IPS-11a (cell line): Measurements from ENCODE around the gene GLB1L3.
"Not testable (repeated sequence)": the region's sequence is repeated elsewhere in the genome, so short reads cannot be mapped to it uniquely, and the experiment has no call there.

Experiments
- H3K4me3 ChIP-seq: one replicate; pipeline ENCODE4 v1.5.1; 2013; ENCODE audit warnings: low read depth, low read length, control low read depth

GLB1L3 gene

DNA sequence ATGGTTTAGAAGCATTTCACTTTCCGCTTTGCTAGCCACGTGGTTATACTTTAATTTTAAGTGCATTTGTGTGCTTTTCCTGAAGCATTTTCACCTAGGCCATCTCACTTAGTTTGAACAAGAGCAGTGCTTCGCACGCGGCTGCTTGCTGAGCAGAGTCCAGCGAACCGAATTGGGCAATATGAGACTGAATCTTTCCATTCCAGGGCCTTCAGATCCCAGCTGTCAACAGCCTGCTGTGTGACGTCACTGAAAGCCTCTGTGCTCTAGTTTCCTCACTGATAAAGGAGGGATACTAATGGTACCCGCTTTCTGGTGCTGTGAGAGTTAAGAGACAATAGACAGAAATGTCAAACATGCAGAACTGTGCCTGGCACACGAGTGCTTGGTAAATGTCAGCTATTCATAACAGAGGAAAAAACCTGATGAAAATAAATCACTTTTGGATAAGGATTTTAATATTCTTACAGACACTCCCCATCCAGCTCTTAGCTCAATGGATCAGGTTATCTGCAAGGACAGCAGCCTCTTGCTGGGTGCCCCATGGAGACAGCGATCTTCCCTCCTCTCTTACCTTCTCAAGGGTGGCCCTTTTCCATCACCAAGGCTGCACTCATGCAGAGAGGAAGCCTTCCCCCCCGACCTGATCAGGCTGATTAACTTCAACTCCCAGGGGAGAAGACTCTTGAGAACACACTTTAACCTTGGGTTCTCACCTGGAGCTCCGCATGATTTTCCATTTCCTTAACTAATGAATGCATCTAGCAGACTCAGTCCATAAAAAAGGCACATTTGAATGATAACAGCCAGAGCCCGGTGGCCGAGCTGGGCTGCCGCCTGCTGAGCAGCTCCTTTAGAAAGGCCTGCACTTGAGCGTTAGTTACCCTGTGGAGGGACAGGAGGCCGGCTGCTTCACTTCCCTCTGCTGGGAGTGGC lies 3.5 kb upstream of the GLB1L3 start:
- no peak overlapping the region for H3K4me3 ChIP-seq

- H3K4me3 ChIP-seq, result peak overlapping the region; percentile 1
Observed at GRCh38 chr11:134273317-134273712, 2.9 kb upstream of the GLB1L3 start.

GRCh38 chr11:134275188-134275533 lies 1.0 kb upstream of the GLB1L3 start:
- peak overlapping the region; percentile 89 for H3K4me3 ChIP-seq

DNA sequence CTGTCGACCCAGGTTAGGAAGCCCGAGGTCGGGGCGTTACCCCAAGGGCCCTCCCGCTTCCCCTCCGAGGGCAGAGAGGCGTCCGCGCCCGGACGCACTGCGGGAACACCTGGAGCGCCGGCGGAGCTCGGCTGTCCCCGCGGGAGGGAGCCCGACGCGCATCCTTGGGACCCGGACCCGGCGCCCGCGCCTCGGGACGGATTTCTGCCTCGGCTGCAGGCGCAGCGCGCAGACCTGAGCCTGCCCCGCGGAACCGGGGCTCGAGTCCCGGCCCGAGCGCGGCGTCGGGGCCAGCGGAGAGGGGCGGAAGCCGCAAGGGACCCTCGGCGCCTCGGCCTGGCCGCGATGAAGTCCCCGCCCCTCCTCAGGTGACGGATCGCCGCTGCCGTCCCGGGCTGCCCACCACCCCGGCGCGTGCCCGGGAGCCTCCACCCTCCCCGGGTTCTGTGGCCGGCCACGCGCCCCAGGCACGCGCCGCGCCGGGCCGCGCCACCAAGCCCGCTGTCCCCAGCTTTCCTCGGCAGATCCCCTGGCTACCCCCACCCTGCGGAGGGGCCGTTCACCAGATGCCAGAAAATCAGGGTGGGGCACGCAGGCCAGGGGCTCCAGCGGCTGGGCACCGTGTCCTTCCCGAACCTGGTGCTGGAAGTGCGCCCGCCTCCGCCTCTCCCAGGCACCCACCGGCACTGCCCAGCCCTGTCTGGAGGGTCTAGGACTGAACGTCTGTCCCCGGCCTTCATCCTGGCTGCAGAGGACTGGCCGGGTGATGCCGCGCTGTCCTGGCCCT lies 410 bp downstream of the GLB1L3 start:
- peak overlapping the region; percentile 89 for H3K4me3 ChIP-seq

DNA sequence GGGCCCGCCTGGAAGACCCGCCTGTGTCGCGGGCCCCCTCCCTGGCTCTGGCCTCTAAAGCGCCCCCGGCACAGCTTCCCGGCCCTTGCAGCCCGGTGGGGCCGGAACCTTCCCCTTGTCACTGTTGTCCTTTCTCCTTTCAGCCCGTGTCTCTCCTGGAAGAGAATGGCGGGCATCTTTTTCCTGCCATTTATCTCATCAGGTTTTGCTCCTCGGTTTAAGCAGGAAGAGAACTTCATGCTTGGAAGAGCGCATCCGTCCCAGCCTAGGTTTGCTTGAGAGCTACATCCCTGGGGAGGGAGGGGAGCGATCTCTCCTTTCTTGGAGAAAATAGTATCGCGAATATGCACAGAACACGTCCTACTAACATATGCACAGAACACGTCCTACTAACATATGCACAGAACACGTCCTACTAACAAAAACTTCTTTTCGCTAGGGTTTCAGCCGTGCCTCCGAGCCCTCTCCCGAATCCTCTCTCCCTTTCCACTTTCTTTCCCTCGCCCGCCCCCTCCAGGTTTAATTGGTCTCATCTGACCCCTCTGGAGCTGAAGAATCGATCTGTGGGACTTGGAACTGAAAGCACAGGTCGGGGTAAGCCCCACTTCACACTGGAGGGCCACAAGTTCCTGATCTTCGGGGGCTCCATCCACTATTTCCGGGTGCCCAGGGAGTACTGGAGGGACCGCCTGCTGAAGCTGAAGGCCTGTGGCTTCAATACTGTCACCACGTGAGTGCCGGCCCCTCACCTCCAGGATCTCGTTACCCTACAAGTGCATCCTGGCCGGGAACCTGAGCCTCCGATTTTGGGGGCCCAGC lies 1.2 kb downstream of the GLB1L3 start:
- H3K4me3 ChIP-seq, result peak overlapping the region; percentile 89

- H3K4me3 ChIP-seq, result no peak overlapping the region
Observed at GRCh38 chr11:134278356-134278755, 2.2 kb downstream of the GLB1L3 start.

DNA sequence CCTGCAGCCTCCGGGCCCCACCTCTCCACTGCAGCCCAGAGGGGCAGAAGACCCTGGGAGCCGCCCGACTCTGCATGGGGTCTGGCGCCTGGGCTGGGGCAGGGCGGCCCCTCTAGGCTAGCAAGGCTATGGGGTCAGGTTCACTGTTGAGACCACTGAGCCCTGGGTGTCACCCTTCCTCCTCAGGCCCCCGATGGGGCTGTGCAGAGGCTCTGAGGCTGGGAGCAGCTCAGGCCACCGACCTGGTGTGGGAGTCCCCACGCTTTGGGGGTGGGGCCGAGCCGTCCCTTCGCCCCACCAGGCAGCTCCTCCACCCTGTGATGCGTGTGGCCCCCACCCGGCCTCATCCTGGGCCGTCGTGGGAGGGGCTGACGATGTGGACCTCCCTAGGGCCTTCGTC lies 5.5 kb downstream of the GLB1L3 start:
- H3K4me3 ChIP-seq, result not testable (repeated sequence)

DNA sequence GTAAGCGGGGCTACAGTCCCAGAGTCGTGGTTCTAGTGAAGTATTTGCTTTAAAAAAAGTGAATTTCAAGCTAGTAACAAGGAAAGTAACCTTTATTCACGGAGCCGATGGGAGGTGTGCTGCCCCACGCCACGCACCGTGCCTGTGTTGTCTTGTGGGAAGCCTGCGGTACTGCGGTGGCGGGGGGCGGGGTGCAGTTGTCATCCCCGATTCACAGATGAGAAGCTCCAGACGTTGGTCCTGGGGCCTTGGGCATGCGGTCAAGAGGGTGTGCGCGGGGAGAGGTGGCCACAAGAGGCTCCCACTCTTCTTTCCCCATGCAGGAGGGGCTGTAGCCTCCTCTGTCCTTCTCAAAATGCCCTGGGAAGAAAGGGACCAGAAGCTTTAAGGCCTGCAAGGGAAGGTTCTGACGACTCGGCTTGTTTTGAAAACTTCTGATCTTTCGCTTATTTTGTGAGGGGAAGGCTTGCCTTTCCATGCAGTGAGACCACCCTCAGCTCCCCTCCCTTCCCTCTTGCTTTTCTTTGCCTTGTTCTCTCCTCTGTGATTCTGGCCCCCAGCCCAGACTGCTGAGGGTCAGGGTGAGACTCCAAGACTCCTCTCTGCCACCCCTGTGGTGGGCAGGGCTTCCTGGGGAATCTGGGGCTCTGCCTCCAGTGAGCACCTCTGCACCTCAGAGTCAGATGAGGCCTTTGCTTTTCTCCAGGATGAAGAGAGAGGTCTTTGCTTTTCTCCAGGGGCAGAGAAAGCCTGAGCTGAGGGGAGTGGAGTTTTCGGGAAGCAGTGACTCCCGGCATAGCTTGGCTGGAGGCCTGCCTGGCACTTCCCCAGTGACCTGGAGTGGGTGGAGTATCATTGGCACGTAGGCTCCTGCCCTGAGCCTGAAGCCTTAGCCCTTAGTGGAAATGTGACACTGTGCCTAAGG lies 6.2 kb downstream of the GLB1L3 start:
- no peak overlapping the region for H3K4me3 ChIP-seq

DNA sequence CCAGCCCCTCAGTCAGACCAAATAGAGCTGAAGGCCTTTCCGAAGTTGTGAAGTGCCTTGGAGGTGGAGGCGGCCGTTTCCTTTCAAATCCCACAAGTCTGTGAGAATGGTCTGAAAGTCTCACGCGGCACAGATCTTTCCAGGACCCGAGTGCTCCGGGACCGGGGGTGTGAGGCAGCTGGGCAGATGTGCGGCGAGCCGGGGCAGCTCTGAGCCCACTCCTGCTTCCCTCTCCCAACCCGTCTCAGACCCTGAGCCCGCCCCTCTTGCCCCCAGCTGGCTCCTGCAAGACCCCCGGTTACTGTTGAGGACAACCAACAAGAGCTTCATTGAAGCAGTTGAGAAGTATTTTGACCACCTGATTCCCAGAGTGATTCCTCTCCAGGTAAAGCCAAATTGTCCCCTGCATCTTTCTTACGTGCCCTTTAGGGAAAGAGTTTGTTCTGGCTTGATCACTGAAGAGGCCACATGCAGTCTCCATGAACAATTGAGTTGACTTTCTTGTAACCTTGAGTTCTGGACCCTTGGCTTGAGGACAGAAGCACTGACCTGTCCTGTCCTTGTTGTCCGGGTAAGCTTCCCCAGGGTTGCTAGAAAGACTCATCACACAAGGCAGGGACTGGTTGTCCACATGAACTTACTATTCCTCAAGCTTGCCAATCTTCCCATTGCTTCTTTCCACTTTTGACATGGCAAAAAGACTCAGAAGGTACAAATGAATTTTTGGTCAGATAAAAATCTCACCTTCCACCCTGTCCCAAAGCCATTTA lies 7.5 kb downstream of the GLB1L3 start:
- H3K4me3 ChIP-seq, result no peak overlapping the region

DNA sequence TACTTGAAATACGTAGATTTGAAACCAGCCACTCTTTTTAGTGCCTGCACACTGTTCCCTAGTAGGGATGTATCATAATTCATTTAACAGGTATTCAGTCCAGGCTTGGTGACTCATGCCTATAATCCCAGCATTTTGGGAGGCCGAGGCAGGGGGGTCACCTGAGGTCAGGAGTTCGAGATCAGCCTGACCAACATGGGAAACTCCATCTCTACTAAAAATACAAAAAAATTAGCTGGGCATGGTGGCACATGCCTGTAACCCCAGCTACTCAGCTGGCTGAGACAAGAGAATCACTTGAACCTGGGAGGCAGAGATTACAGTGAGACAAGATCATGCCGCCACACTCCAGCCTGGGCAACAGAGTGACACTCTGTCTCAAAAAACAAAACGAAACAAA lies 8.2 kb downstream of the GLB1L3 start:
- not testable (repeated sequence) for H3K4me3 ChIP-seq

DNA sequence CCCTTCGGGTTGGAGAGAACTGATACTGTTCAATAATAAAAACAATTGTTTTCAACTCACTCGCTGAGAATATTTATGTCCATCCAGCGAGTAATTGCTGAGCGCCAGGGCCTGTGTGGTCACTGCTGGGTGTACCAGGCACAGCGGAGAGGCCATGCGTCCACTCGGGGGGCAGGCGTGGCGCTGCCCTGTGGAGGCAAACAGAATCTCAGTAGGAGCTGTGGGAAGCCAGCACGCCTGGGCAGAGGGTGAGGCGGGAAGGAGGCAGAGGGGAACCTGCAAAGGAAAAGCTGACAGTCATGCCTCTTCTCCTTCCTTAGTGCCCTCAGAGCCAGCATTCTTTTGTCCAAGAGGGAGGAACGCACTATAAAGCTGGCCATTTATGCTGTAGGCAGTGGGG lies 11.4 kb downstream of the GLB1L3 start:
- no peak overlapping the region for H3K4me3 ChIP-seq

DNA sequence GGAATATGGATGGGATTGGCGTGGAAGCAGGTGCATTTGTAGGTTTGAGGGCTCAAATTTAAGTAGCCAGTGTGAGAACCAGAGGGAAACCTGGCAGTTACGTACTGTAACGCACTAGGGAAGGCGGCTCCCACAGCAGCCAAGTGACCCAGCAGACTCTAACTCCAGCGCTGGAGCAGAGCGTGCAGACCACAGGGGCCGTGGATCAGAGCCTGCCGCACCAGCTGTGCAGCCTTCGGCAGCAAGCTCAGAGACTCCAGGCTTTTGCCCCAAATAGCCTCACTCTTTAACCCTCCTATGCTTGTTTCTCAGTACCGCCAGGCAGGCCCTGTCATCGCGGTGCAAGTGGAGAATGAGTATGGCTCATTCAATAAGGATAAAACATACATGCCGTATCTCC lies 12.3 kb downstream of the GLB1L3 start:
- H3K4me3 ChIP-seq, result no peak overlapping the region

DNA sequence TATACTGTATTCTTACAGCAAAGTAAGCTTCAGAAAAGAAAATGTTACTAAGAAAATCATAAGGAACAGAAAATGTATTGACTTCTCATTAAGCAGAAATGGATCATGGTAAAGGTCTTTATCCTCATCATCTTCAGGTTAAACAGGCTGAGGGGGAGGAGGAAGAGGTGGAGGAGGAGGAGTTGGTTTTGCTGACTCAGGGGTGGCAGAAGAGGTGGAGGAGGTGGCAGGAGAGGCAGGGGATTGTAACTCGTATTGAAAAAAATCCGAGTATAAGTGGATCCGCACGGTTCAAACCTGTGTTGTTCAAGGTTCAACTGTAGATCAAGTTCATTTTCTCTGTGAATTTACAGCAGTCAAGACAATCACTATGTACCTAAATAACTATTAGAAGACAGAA lies 13.0 kb downstream of the GLB1L3 start:
- H3K4me3 ChIP-seq, result no peak overlapping the region

GRCh38 chr11:134289789-134290188 lies 13.6 kb downstream of the GLB1L3 start:
- H3K4me3 ChIP-seq, result no peak overlapping the region

- no peak overlapping the region for H3K4me3 ChIP-seq
Observed at GRCh38 chr11:134290646-134291045, 14.5 kb downstream of the GLB1L3 start.

- H3K4me3 ChIP-seq, result no peak overlapping the region
Observed at GRCh38 chr11:134291196-134291595, 15.0 kb downstream of the GLB1L3 start.

- H3K4me3 ChIP-seq, result no peak overlapping the region
Observed at GRCh38 chr11:134292661-134293060, 16.5 kb downstream of the GLB1L3 start.

DNA sequence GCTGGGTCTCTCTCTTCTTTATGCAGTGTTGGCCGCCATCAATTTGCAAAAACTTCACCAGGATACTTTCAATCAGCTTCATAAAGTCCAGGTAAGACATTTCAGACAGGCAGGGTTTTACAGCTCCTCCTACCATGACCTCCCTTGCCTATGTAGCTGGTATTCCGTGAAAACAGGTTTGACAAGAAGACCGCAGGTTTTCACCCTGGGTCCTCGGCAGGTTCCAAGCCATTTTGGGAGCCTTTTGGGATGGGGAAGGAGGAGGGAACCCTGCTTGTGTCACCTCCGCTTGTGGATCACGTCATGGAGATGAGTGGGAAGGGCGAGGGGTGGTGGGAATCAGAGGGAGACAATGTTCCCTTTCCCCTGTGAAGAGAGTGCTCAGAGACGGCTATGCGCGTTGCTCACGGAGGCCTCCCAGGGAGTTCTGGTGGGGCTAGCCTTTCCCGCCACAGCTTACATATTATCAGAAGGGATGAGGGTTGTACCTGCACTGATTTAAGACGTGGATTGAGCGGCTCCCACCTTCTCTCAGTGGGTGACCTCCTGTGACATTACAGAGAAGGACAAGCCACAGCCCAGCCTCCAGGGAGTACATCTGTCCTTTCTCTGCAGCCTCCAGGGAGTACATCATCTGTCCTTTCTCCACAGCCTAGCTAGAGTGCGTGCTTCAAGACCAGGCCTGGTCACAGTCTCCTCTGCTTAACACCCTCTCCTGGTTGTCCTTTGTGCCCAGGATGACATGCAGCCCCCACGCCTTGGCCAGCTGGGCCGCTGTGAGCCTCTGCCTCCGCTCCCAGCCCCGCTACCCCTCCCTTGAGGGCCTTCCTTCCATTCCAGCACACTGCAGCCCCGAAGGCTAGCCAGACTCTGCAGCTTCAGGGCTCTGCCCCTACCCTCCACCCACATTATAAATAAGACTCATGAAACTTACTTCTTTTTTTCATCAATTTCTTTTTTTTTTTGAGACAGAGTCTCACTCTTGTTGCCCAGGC lies 17.2 kb downstream of the GLB1L3 start:
- no peak overlapping the region for H3K4me3 ChIP-seq
